Fibroblast of pulmonary artery (primary cell): ENCODE results near the gene CACNB3.
"Not testable (repeated sequence)": the region's sequence is repeated elsewhere in the genome, so short reads cannot be mapped to it uniquely, and the experiment has no call there.

Experiments
- DNase-seq: peaks from one replicate; pipeline ENCODE4 v3.0.0-alpha.2; 2010; ENCODE audit warnings: low read depth
- H3K4me3 ChIP-seq: replicated peaks from 2 replicates; pipeline ENCODE4 v1.5.1; 2011; ENCODE audit warnings: low read depth, mild to moderate bottlenecking, control low read depth, low read length, moderate library complexity
- CTCF ChIP-seq: IDR thresholded peaks from 2 replicates; pipeline ENCODE4 v1.5.1; 2011; ENCODE audit warnings: mild to moderate bottlenecking, control low read depth, low read length, inconsistent platforms; ENCODE audit errors: missing control alignments

CACNB3 gene

GRCh38 chr12:48857278-48857994, 39.1 kb downstream of the CACNB3 start:
- no peak overlapping the region for H3K4me3 ChIP-seq
- no peak for DNase-seq
- no peak for TF ChIP-seq CTCF

GRCh38 chr12:48858043-48858442, 39.7 kb downstream of the CACNB3 start:
- DNase-seq, result no peak
- no peak for TF ChIP-seq CTCF
- no peak overlapping the region for H3K4me3 ChIP-seq

GRCh38 chr12:48859607-48860006, 41.3 kb downstream of the CACNB3 start:
- H3K4me3 ChIP-seq, result no peak overlapping the region
- DNase-seq, result no peak
- TF ChIP-seq CTCF, result no peak

GRCh38 chr12:48860236-48860635, 41.9 kb downstream of the CACNB3 start:
- H3K4me3 ChIP-seq, DNase-seq: not testable (repeated sequence)

GRCh38 chr12:48861111-48861510, 42.8 kb downstream of the CACNB3 start:
- DNase-seq, result no peak
- no peak overlapping the region for H3K4me3 ChIP-seq
- TF ChIP-seq CTCF, result no peak

- no peak for TF ChIP-seq CTCF
- H3K4me3 ChIP-seq, result no peak overlapping the region
- DNase-seq, result no peak
Observed at GRCh38 chr12:48862760-48863159, 44.5 kb downstream of the CACNB3 start.

- no peak for TF ChIP-seq CTCF
- no peak for DNase-seq
- no peak overlapping the region for H3K4me3 ChIP-seq
Observed at GRCh38 chr12:48863291-48863690, 45.0 kb downstream of the CACNB3 start.
